ENCODE results near the gene OXCT1. TPM values are rescaled to one million over a fixed set of nuclear protein-coding genes. Genes with fewer than 3 reads are reported as not detected.

OXCT1 gene
- total and polyA plus RNA-seq, 2 donors from 2014 or later: 20.5 to 42.7 TPM

DNA sequence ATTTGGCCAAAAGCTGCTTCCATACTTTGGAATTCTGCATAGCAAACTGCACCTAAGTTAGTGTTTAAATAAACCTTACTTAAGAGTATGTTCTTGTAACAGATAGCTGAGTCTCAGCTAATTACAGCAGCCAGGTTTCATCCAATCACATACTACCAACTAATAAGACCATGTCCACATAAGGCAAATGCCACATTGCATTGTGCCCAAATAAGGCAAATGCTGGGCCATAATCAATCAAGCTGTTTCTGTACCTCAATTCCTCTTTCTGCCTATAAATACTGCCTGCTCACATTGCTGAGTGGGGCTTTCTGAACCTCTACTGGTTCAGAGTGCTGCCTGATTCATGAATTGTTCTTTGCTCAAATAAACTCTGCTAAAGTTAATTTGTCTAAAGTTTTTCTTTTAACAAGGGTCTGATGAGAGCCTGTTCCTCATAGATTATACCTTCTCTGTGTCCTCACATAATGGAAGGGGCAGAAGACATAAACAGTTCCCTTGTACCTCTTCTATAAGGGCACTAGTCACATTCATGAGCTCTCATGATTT lies 4.4 kb upstream of the OXCT1 start:
- Histone ChIP-seq H3K36me3 (ENCODE audit: control insufficient read depth in 2 of 3, insufficient read depth in 3 of 3, low read length in 3 of 3) (no peaks in the 10 kb centered on the region), H3K4me3 (ENCODE audit: low read length in 3 of 3) (no peak overlapping the region), H3K27me3 (ENCODE audit: control insufficient read depth, insufficient read depth, low read length) (no peaks in the 10 kb centered on the region), H3K9me3 (ENCODE audit: control insufficient read depth in 2 of 3, insufficient read depth in 1 of 3, low read length in 3 of 3) (no peaks in the 10 kb centered on the region), H3K27ac (ENCODE audit: low read depth in 2 of 2, low read length in 2 of 2) (no peak overlapping the region), H3K4me1 (ENCODE audit: control insufficient read depth in 2 of 3, insufficient read depth in 2 of 3, low read depth in 1 of 3, low read length in 3 of 3) (peaks cover 6 to 7% (median 7%) of the 10 kb centered on the region in 3 donors), H3K9ac (ENCODE audit: low read length in 3 of 3) (no peak overlapping the region)
- TF ChIP-seq, protein P1, sequence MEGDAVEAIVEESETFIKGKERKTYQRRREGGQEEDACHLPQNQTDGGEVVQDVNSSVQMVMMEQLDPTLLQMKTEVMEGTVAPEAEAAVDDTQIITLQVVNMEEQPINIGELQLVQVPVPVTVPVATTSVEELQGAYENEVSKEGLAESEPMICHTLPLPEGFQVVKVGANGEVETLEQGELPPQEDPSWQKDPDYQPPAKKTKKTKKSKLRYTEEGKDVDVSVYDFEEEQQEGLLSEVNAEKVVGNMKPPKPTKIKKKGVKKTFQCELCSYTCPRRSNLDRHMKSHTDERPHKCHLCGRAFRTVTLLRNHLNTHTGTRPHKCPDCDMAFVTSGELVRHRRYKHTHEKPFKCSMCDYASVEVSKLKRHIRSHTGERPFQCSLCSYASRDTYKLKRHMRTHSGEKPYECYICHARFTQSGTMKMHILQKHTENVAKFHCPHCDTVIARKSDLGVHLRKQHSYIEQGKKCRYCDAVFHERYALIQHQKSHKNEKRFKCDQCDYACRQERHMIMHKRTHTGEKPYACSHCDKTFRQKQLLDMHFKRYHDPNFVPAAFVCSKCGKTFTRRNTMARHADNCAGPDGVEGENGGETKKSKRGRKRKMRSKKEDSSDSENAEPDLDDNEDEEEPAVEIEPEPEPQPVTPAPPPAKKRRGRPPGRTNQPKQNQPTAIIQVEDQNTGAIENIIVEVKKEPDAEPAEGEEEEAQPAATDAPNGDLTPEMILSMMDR (IDR thresholded peaks at IDR 0.05; ENCODE audit: borderline replicate concordance, extremely low read depth, insufficient read depth): no peak
- DNase-seq (no peak), FAIRE-seq (no peak)
- intact Hi-C loops (cut with DNase I): no loop called here

DNA sequence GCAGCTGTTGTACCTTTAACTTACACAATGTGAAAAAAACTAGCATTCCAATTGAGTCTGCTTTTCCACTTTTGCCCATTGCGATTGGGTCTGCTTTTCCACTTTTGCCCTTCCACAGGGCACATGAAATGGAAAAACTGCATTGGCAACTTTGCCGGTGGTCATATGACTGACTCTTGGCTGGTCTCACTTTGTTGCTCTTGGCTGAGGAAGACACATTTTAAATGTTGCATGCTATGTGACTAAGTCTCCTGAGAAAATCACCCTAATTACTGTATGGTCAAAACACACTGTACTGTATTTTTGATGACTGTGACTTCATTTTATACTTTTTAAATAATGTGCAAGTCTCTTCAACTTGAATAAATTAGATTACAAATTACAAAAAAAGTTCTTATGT lies 1.6 kb upstream of the OXCT1 start:
- TF ChIP-seq, protein P1 (IDR thresholded peaks at IDR 0.05; ENCODE audit: borderline replicate concordance, extremely low read depth, insufficient read depth): no peak
- intact Hi-C loops (cut with DNase I): no loop called here
- H3K9me3 ChIP-seq (ENCODE audit: control insufficient read depth in 2 of 3, insufficient read depth in 1 of 3, low read length in 3 of 3): no peaks in the 10 kb centered on the region

DNA sequence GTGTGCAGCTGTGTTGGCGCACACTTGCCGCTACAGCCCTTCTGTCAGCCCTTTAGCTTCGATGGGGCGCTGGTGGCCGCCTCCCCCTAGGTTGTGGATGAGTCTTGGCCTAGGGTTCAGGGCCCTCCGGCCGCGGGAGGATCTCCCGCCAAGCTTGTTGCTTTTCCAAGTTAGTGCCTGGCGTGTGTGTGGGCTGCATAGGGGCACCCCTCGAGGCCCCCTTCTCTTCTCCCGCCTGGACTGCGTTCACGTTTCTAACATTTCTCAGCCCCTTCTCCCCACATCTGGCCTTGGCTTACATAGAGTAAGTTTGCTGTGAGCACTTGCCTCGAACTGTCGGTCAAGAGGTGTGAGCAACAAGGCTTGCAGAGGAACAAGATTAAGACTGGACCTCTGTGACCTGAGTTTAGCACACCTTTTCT lies 413 bp upstream of the OXCT1 start:
- TF ChIP-seq, protein P1 (IDR thresholded peaks at IDR 0.05; ENCODE audit: borderline replicate concordance, extremely low read depth, insufficient read depth): no peak
- Histone ChIP-seq H3K9me3 (ENCODE audit: control insufficient read depth in 2 of 3, insufficient read depth in 1 of 3, low read length in 3 of 3) (no peaks in the 10 kb centered on the region), H3K4me1 (ENCODE audit: control insufficient read depth in 2 of 3, insufficient read depth in 2 of 3, low read depth in 1 of 3, low read length in 3 of 3) (peaks cover 5 to 7% (median 6%) of the 10 kb centered on the region in 3 donors), H3K36me3 (ENCODE audit: control insufficient read depth in 2 of 3, insufficient read depth in 3 of 3, low read length in 3 of 3) (no peaks in the 10 kb centered on the region), H3K27me3 (ENCODE audit: control insufficient read depth, insufficient read depth, low read length) (no peaks in the 10 kb centered on the region), H3K27ac (ENCODE audit: low read depth in 2 of 2, low read length in 2 of 2) (peak overlapping the region; percentile 75 to 76), H3K9ac (ENCODE audit: low read length in 3 of 3) (peak overlapping the region in 2 of 3 donors; percentile 81), H3K4me3 (ENCODE audit: low read length in 3 of 3) (peak overlapping the region; percentile 52 to 83 (median 71))
- intact Hi-C loops (cut with DNase I): no loop called here
- DNase-seq: no peak
- FAIRE-seq: no peak

More for the DNA sequence above, 1.6 kb upstream of the OXCT1 start:
- Histone ChIP-seq H3K4me1 (ENCODE audit: control insufficient read depth in 2 of 3, insufficient read depth in 2 of 3, low read depth in 1 of 3, low read length in 3 of 3) (peaks cover 5 to 7% (median 6%) of the 10 kb centered on the region in 3 donors), H3K9ac (ENCODE audit: low read length in 3 of 3) (no peak overlapping the region), H3K36me3 (ENCODE audit: control insufficient read depth in 2 of 3, insufficient read depth in 3 of 3, low read length in 3 of 3) (no peaks in the 10 kb centered on the region), H3K27me3 (ENCODE audit: control insufficient read depth, insufficient read depth, low read length) (no peaks in the 10 kb centered on the region), H3K4me3 (ENCODE audit: low read length in 3 of 3) (no peak overlapping the region), H3K27ac (ENCODE audit: low read depth in 2 of 2, low read length in 2 of 2) (no peak overlapping the region)
- FAIRE-seq: peak; percentile 21
- peak in 1 of 5 donors; percentile 13 for DNase-seq
